ENCODE measurements around the gene PLA2G12B.
"Not testable (repeated sequence)": the region's sequence is repeated elsewhere in the genome, so short reads cannot be mapped to it uniquely, and the experiment has no call there.

Gene PLA2G12B

DNA sequence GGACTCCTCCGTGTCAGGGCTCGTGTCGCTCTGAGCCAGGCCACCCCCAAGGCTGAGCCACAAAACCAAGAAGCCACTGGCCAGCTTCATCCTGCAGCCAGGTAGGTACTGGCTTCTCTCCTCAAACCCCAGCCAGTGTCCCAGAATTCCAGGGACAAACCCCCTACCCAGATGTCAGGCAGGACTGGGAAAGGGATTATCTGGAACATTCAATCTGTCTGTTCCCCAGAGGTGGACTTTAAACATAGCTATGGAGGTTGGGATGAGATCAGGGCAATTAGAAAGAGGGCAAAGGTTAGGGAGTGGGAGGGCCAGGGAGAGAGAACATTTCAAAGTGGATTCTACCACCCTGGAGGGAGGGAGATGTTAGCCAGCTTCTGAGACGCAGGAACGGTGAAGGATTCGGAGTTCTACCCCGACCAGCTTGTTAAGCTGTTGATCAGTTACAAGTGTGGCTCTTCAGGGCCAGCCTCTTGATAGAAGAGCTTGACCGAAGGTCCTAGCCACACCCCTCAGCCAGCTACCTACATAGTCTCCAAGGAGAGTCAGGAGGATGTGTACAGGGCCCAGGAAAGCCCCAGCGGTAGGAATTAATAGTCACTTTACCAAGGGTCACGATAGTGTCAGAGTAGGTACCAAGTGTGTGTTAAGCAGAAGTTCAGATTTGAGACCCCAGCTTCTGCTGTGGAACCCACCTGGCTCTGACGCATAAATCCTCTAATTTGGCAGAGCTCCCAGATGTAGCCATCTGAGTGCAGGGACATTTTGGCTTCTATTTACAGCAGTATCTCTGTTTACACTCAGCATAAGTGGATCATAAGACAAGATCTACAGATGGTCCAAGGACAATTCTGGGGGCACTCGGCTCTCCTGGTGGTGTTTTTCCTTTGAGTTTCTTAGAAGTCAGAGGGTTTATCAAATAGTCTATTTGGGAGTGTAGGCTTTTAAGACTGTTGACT lies at the start of gene PLA2G12B:
Gene PLA2G12B, minus strand, starts transcription at position 211 of the 959 bp plus-strand sequence. Its CDS starts 121 bp downstream, at position 90.
- no peak for DNase-seq

DNA sequence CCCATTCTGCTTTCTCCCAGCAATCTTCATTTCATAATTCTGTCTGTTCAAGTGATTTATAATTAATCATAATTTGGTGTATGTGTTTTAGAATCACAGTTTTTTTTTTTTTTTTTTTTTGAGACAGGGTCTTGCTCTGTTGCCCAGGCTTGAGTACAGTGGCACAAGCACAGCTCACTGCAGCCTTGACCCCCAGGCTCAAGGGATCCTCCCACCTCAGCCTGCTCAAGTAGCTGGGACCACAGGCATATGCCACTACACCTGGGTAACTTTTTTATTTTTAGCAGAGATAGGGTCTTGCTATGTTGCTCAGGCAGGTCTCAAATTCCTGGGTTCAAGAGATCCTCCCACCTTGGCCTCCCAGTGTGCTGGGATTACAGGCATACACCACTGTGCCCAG lies 49.2 kb upstream of the PLA2G12B start:
- no peak for DNase-seq

DNA sequence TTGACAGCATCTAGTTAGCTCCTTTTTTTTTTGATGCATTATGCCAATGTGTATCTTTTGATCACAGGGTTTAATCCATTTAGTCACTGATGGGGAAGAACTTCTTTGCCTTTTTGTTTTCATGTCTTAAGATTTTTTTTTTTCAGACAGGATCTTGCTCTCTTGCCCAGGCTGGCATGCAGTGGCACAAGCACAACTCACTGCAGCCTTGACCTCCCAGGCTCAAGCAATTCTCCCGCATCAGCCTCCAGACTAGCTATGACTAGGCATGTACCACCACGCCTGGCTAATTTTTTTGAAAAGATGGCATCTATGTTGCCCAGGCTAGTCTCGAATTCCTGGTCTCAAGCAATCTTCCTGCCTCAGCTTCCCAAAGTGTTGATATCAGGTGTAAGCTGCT lies 46.4 kb upstream of the PLA2G12B start:
- no peak for DNase-seq

GRCh38 chr10:72997099-72997498 lies 42.5 kb upstream of the PLA2G12B start:
- no peak for DNase-seq

DNA sequence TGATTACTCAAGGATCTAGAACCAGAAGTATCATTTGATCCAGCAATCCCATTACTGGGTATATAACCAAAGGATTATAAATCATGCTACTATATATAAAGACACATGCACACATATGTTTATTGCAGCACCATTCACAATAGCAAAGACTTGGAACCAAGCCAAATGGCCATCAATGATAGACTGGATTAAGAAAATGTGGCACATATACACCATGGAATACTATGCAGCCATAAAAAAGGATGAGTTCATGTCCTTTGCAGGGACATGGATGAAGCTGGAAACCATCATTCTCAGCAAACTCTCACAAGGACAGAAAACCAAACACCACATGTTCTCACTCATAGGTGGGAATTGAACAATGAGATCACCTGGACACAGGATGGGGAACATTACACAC lies 40.9 kb upstream of the PLA2G12B start:
- DNase-seq = not testable (repeated sequence)

- DNase-seq = not testable (repeated sequence)
Measured at GRCh38 chr10:72989771-72990170, 35.2 kb upstream of the PLA2G12B start.

DNA sequence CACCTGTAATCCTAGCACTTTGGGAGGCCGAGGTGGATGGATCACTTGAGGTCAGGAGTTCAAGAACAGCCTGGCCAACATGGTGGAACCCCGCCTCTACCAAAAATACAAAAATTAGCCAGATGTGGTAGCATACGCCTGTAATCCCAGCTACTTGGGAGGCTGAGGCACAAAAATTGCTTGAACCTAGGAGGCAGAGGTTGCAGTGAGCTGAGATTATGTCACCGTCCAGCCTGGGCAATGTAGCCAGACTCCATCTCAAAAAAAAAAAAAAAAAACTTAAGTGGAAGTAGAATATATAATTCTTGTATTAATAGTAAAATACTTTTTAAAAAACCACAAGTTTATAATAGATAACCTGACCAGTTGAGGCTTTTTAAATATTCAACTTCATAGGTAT lies 30.0 kb upstream of the PLA2G12B start:
- not testable (repeated sequence) for DNase-seq

GRCh38 chr10:72981882-72982529 lies 27.4 kb upstream of the PLA2G12B start:
- peak; percentile 21 for DNase-seq

DNA sequence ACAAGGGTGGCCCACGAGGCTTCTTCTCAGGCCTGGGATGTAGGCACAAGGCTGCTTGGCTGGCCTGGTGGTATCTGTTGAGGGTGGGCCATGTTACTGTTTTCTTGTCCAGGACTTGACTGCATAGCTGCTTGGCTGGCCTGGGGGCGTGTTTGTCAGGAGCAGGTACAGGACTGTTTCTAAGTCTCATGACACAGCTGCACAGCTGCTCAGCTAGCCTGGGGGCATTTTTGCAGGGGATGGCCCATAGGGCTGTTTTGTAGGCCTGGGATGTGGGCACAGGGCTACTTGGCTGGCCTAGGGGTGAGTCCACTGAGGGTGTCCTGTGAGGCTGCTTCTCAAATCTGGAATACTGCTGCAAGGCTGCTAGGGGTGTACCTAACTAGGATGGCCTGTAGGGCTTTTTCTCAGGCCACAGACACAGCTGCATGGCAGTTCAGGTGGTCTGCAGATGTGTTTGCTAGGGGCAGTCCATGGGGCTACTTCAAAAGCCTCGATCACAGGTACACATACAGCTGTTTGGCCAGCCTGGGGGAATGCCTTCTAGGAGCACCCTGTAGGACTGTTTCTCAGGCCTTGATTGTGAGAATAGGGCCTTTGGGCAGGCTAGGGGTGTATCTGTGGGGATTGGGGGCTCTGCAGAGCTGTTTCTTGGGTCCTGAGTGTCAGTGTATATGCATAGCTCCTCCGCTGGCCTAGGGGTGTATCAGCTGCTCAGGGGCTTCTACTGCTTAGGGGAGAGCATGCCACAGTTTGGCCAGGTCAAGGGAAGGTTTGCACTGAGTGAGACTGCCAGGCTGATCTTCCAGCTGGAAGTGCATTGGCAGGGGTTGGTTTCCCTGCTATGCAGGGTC lies 26.6 kb upstream of the PLA2G12B start:
- DNase-seq = no peak

DNA sequence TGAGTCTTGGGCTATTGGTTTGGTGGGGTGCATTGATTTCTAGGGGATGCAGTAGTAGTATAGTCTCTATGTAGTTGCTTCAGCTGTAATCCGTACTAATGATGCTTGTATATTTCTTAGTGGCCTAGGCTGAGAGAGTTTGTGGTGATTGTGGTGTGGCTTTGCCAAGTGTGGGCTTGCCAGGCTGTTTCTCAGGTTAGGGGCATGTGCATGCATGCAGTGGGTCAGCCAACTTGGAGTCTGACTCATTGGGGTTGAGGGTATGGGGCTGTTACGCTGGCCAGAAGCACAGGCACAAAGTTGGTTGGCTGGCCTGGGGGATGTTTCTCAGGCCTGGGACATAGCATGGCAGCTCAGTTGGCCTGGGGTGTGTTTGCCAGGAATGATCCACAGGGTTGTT lies 25.7 kb upstream of the PLA2G12B start:
- no peak for DNase-seq

DNA sequence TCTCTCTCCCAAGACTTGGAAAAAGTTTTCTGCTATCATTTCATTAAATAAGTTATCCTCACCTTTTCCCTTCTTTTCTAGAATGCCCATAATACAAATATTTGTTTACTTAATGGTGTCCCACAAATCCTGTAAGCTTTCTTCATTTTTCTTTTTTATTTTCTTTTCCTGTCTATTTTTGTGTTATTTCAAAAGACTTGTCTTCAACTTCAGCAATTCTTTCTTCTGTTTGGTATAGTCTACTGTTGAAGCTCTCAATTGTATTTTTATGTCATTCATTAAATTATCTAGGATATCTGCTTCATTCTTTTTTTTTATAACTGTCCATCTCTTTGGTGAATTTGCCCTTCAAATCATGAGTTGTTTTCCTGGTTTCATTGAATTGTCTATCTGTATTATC lies 25.1 kb upstream of the PLA2G12B start:
- no peak for DNase-seq

GRCh38 chr10:72976886-72977285 lies 22.3 kb upstream of the PLA2G12B start:
- no peak for DNase-seq

- no peak for DNase-seq
Measured at GRCh38 chr10:72956001-72956400, 1.4 kb upstream of the PLA2G12B start.

DNA sequence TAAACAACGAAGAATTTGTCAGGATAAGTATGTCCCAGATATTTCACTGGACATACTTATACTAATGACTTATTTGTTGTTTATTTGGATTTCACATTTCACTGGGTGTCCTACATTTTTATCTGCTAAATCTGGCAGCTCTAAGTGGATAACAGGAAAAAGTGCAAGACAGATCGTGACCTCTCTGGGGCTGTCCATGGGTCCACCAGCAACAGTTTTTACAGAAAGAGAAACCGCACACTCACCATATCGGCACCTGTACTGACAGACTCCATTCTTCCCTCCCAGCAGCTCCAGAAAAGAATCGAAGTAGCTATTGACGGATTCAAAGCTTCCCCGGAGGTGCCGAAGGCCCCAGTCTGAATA lies 393 bp downstream of the PLA2G12B start:
- DNase-seq = no peak

GRCh38 chr10:72953687-72954086 lies 919 bp downstream of the PLA2G12B start:
- DNase-seq = peak; percentile 6

- DNase-seq = no peak
Measured at GRCh38 chr10:72952642-72953158, 1.9 kb downstream of the PLA2G12B start.

GRCh38 chr10:72952189-72952588 lies 2.4 kb downstream of the PLA2G12B start:
- no peak for DNase-seq

- no peak for DNase-seq
Measured at GRCh38 chr10:72951760-72952159, 2.8 kb downstream of the PLA2G12B start.

- no peak for DNase-seq
Measured at GRCh38 chr10:72948762-72949161, 5.8 kb downstream of the PLA2G12B start.

DNA sequence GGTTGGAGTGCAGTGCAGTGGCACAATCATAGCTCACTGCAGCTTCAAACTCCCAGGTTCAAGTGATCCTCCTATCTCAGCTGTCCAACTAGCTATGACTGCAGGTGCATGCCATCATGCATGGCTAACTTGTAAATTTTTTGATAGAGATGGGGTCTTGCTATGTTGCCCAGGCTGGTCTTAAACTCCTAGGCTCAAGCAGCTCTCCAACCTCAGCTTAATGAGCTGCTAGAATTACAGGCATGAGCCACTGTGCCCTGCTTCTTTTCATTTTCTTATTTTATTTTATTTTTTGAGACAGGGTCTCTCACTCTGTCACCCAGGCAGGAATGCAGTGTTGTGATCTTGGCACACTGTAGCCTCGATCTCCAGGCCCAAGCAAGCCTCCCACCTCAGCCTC lies 7.6 kb downstream of the PLA2G12B start:
- DNase-seq = no peak

DNA sequence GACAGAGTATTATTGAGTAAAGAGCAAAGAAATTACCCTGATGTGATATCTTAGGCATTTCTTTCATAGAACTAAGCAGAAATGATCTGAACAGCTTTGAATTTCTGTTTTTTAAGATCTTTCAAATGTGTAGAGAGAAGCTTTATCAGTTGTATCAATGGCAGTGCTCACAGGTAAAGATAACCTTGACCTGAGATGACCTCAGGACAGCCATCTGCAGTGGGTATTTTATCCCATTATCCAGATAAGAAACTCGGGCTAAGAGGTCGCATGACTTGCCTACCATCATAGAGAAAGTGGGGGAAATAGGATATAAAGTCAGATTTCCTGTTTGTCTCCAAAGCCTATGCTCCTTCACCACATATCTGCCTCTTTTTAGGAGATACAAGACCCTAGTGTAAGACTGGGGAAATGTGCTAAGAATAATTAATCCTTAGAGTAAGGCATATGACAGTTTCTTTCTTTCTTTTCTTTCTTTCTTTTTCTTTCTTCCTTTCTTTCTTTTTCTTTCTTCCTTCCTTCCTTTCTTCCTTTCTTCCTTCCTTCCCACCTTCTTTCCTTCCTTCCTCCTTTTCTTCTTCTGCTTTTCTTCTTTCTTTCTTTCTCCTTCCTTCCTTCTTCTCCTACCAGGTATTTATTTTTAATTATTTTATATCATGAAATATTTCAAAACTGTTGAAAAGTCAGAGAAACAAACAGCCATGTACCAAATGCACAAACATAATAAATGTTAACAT lies 10.9 kb downstream of the PLA2G12B start:
- DNase-seq = no peak

- peak; percentile 13 for DNase-seq
Measured at GRCh38 chr10:72935361-72935760, 19.2 kb downstream of the PLA2G12B start.

Data from EL (cell line).